Stimulated activated CD4-positive, alpha-beta T cell treated with anti-CD3 and anti-CD28 coated beads, Interleukin-4, amount 100 ng/mL, for 48 hours (primary cell): Measurements from ENCODE around the gene VPS13A.
"Not testable (repeated sequence)": the region's sequence is repeated elsewhere in the genome, so short reads cannot be mapped to it uniquely, and the experiment has no call there.

Source experiments
- DNase-seq, 2 donors: peaks; one replicate each; pipeline ENCODE4 v3.0.0-alpha.2; 2020; ENCODE audit warnings: low read depth in 2 of 2

The VPS13A gene

DNA sequence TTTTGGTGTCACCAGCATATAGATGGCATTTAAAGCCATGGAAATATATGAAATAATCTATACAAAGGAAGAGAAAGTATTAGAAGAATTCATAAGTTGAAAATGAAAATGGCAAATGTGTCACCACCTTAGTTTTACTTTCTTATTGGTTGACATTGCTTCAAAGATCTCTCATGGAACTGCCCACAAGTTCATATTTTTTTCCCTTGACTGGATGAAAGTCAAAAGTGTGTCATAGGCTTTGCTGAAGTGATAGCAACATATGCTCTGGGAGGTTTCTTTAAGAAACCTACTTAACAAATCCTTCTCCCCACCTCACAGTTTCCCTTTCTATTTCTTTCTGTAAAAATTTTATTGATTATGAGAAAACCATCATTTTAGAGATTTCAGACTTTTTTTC is 127.2 kb downstream of the VPS13A start:
- DNase-seq, result no peak

DNA sequence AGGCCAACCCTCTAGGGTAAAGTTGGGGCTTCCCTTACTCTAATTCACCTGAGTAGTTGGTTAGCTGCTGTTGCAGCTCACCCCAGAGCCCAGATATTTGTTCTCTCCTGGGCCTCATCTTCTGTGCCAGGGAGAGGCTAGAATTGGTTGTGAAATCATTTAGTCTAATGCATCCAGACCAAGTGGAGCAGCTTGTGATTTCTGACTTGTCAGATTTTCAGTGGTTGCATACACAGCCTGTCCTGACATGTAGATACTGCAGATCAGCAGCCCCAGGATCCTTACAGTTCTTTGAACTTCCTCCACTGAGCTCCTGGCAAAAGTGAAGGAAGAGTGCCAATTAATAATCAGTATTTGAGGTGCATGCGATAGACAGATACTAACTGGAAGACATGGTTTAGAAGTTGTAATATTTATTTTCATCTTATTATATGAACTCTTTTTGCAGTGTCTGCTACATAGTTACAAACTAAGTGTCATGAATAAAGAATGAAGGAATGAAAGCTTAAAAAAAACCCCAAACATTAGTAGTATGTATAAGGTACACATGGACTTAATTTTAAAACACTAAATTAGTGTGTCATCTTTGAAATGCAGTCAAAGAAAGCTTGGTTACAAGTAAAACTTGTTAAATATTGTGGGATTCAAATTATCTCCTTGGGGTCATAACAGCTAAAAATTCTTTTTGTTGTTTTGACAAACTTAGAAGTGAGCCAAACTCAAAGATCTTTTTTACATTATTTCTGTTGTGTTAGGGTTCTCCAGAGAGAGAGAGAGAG is 128.5 kb downstream of the VPS13A start:
- DNase-seq, result no peak

DNA sequence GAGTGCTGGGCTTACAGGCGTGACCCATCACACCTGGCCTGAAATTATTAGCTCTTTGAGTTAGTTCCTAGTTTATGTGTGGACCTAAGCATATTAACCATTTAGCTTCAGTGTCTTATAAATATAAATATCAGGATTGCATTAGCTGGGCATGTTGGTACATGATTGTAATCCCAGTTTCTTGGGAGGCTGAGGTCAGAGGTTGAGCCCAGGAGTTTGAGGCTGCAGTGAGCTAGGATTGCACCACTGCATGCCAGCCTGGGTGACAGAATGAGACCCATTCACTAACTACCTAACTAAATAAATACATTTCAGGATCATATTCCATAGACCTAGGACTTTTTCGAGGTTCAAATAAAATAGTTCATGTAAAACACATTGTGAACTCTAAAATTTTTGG is 129.8 kb downstream of the VPS13A start:
- DNase-seq, result no peak

DNA sequence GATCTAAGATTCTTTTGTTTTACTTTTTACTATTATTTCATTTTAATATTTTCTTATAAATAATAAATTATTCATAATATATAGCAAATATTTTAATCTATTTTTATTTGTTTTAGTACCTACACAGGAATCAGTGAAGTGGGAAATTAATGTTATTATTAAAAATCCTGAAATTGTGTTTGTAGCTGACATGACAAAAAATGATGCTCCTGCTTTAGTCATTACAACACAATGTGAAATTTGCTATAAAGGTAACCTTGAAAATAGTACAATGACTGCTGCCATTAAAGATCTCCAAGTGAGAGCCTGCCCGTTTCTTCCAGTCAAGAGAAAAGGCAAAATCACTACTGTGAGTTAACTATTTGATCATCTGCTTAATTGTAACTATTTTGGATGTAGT is 138.7 kb downstream of the VPS13A start:
- DNase-seq, result no peak

DNA sequence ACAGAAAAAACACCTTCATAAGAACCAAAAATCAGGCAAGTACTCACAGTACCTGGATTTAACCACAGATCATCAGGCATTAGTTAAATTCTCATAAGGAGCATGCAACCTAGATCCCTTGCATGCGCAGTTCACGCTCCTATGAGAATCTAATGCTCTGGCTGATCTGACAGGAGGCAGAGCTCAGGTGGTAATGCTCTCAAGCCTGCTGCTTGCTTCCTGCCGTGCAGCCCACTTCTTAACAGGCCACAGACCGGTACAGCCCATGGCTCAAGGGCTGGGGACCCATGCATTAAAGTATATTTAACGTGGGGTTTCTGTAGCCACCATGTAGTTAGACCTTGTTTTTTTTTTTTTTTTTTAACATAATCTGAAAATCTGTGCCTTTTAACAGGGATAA is 147.7 kb downstream of the VPS13A start:
- no peak for DNase-seq

DNA sequence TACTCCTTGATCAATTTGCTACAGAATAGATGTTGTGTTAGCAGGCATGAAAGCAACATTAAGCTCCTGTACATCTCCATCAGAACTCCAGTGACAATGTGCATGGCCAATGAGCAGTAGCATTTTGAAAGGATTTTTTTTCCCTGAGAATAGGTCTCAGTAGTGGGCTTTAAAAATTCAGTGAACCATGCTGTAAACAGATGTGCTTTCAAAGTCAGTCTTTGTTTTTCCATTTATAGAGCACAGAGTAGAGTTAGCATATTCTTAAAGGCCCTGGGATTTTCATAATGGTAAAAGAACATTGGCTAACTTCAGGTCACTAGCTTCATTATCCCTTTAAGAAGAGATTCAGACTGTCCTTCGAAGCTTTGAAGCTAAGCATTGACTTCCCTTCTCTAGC is 150.8 kb downstream of the VPS13A start:
- DNase-seq, result no peak

DNA sequence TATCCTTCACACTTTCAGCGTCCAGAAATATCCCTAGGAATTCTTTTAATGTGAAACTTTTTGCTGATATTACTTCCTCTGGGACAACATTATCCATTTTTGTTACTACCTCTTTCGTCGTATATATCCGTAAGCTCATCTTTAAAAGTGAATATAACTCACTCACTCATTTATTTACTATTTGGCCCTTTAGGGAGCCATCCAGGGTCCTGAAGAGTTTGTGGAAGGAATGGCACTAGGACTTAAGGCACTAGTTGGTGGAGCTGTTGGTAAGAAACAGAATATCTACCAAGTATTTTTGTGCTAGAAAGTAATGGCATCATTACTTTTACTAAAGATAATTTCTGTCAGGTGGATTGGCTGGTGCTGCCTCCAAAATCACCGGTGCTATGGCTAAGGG is 192.7 kb downstream of the VPS13A start:
- no peak for DNase-seq

DNA sequence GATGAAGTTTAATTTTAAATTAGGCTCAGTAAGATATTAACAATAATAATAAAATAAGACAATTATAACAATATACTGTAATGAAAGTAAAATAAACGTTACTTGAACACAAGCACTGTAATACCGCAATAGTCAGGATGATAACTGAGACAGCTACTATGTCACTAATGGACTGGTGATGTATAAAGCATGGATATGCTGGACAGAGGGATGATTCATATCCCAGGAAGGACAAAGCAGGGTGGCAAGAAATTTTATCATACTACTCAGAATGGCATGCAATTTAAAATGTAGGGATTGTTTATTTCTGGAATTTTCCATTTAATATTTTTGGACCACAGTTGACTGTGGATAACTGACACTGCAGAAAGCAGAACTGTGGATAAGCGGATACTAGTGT is 196.9 kb downstream of the VPS13A start:
- DNase-seq, result no peak

DNA sequence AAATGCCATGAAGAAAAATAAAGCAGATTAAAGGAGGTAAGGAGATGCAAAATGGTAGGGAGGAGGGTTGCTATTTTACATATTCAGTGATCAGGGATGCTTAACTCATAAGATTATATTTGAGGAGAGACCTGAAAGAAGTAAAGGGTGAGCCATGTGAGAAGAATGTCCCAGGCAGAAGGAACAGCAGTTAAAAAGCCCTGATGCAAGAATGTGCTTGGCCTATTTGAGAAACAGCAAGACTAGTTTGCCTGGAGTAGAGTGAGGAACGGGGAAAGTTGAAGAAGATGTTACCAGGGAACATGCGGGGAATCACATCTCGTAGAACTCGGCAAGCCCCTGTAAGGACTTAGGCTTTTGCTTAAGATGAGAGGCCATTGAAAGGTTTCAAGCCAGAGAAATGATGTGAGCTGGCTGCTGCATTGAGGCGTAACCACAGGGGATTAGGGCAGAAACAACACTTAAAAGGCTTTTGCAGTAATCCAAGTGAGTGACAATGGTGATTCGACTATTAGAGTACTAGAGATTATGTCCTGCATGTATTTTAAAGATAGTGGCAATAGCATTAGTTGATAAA is 198.7 kb downstream of the VPS13A start:
- no peak for DNase-seq

DNA sequence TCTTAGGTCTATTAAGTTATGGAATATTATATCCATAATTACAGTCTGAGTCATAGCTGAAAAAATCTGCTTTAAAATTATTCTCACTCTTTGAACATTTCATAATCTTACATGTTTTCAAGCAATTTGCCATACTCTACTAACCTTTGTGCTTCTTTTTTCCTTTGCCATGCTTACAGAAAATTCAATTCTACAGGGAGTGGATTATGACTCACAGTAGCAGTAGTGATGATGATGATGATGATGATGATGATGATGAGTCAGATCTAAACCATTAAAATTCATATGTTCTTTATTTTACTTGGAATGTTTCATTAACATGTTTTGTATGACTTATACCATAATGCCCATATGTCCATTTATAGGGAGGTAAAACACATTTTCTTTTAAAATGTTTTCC is 207.1 kb downstream of the VPS13A start:
- DNase-seq, result no peak

DNA sequence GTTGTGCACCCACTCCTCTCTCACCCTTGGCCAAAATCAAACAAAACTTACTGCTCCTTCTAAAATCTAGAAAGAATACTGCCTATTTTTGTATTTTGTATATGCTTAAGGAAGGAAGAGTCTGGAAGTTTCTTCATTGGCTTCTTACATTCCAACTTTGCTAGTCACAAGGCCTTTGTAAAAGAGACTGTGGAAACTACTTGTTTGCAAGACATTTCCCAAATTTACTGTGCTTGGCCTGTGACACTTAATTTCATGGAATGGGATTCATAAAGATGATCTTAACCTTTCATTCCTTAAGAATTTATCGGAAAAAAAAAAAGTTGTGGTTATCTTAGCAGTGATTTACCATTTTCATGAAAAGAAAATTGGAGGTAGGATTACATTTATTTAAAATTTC is 208.9 kb downstream of the VPS13A start:
- DNase-seq, result no peak

DNA sequence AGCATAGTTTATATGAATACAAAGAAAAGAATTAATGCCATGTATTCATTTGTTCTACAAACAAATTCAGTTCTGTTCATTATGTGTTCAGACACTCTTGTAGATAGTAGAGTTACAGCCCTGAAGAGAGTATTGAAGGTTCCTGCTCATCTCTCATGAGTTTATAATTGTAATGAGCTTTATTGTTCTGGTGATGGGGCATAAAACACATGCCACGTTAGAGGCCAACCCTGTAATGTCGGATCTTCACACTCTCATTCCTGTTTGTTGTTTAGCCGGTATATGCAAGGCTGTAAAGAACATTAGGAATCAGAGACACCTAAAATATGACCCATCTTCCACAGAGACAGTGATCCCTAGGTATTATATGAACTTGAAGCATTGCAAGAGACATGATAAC is 214.5 kb downstream of the VPS13A start:
- no peak for DNase-seq

DNA sequence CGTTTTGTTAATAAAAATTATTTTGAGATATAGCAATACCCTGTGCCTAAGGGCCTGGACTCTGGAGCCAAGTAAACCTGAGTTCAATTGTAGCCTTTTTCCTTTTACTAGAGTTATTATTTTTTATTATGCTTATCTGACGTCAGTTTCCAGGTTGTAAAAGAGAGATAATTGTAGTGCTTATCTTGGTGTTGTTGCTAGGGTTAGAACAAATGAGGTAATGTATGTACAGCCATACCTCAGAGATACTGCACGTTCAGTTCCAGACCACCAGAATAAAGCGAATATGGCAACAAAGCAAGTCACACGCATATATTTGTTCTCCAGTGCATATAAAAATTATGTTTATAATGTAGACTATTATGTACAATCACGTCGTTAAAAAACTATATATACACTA is 215.0 kb downstream of the VPS13A start:
- DNase-seq, result no peak

DNA sequence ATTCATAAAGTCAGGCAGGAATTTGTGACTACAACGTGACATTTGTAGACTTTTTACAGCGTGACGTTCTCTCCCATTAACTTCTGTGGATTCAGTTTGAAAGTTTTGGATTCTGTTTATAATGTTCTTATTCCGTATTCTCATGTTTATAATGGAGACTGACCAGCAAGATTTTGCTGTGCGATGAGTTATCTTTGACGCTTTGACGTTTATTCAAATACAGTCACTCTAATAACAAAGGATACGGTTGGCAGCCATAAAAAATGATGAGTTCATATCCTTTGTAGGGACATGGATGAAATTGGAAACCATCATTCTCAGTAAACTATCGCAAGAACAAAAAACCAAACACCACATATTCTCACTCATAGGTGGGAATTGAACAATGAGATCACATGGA is 221.2 kb downstream of the VPS13A start:
- not testable (repeated sequence) for DNase-seq

DNA sequence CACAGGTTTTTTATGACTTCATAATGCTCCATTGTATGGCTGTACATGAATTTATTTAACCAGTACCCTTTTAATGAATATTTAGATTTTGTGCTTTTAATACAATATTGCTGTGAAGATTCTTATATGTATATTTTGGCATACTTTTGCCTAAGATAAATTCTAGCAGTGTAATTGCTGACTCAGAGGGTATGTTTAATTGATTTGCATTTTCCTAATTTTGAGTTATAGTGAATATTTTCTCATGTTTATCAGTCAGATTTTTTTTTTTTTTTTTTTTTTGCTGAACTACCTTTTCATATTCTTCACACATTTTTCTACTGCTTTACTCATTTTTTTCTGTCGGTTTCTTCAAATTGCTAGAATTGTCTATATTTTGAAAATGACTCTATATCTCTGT is 222.6 kb downstream of the VPS13A start:
- no peak for DNase-seq

DNA sequence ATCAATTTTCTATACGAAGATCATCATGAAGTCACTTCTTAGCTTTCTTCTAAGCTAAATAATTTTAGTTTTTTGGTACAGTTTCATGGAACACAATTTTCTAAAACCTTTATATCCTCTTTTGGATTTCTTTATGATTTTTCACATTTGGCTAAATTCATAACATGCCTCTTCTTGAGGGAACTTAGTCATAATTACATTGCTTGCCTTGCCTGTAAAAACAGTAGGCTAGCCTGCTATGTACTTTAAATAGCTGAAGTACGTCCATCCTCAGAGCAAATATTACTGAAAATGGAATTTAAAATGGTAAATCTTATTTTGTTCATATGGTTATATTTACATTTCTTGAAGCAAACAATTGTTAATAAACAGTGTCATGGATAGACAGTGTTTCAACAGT is 225.0 kb downstream of the VPS13A start:
- no peak for DNase-seq

DNA sequence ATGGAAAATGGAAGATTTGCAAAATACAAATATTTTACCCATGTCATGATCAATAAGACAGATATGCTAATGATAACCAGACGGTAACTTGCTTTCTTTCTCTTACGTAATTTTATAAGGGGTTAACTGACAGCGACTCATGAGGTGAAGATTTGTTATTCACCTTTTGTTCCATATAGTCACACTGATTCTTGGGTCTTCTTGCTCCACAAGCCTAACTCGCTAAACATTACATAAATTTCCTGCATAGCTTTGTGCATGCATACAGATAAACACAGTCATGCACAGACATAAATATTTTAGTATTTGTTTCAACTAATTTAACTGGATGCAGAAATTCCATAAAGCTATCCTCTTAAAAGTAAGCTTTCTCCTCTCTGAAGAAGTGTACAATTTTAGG is 225.9 kb downstream of the VPS13A start:
- DNase-seq, result no peak

DNA sequence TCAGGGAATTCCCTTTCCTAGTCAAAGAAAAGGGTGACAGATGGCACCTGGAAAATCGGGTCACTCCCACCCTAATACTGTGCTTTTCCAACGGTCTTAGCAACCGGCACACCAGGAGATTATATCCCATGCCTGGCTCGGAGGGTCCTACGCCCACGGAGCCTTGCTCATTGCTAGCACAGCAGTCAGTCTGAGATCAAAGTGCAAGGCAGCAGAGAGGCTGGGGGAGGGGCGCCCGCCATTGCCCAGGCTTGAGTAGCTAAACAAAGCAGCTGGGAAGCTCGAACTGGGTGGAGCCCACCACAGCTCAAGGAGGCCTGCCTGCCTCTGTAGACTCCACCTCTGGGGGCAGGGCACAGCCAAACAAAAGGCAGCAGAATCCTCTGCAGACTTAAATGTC is 231.2 kb downstream of the VPS13A start:
- not testable (repeated sequence) for DNase-seq

DNA sequence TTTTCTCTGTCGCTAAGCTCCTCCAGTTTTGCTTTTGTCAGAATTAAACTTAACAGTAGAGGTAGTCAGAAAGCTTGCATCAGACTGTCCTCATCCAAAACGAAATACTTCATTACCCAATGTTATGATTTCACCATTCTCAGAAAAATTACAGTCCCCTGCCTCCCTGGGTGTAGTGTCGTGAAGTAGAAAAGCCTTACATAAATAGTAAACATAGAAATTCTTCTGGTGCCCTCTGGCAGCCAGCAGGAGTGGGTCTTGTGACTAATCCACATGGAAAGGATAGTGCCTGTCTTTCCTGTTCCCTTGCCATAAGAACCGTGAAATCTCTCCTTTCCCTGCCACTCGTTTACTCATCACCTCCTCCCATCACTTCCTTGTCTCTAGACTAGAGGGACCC is 240.2 kb downstream of the VPS13A start:
- DNase-seq, result no peak

DNA sequence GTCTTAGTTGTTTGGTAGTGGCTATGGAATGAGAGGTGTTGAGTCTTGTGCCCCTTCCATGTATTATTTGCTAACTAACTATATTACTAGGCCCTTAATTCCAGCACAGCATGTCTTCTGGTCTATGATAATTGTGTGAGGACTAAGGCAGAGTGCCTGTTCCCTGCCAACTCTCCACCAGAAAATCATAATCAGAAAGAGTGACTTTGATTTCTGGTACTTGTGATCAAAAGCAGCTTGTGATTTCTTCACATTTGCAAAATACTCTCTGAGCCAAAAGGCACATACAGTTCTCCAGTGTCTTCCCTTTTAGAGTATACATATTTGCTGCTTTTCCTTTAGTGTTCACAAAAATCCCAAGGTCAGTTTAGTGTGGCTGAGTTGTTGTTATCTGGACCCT is 240.9 kb downstream of the VPS13A start:
- no peak for DNase-seq

DNA sequence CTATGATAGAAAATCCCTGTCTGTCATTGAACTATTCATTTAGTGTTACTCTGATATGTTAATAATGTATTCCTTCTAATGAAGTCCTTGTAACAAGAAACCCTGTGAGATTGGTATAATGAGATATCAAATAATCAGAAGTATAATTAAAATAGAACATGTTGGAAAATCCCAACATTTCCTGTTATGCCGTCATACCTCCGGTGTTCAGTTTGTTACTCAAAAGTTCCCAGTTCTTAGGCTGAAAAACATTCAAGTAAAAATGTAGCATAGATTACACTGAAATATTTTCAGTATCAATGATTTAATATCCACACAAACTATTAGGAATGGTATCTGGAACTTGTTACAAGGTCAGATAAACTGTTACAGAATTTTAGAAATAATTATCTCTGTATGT is 243.3 kb downstream of the VPS13A start:
- no peak for DNase-seq

DNA sequence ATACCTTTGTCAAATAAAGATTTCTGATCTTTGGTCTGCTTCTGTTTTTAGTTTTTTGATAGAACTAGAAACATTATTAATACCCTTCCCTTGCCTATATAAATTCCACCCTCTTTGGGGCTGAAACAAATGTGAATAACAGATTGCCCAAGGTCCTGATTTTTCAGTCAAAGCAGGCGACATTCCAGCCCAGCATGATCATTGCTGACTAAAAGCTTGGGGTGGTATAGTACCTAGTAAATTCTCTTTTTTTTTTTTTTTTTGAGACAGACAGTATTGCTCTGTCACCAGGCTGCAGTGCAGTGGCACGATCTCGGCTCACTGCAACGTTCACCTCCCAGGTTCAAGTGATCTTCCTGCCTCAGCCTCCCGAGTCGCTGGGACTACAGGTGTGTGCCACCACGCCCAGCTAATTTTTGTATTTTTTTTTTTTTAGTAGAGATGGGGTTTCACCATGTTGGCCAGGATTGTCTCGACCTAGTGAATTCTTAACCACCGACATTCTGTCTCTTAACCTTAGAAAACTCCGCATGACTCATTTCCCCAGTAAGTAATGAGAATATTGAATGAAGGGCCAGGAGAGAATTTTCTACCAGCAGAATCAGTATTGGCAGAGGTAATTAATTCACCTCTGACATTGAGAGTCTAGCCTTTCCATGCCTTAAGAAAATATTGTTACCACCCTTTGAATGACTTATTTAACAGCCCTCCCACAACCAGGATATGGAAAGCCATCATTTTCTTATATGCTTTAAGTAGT is 244.4 kb downstream of the VPS13A start:
- no peak for DNase-seq

DNA sequence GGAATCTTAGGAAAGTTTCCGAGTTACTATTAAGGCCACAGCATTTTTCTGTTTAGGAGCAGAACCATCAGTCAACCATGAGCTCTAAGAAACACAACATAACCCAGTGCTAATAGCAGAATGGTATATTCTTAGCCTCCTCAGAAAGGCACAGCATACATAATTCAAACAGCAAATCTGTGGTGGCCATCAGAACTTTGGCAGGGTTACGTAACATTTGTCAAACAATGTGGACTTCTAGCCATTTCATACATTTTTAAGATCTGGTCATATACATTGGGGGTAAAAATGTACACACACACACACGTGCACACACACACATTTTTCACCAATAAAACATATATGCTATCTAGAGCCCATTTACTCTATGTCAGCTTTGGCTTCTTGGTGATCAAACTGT is 245.6 kb downstream of the VPS13A start:
- no peak for DNase-seq
